Small intestine (tissue), 7 donors: Measurements from ENCODE around the gene WDR59. TPM values are rescaled to one million over a fixed set of nuclear protein-coding genes. Genes with fewer than 3 reads are reported as not detected.

Experiments
- DNase-seq, 2 donors: peaks; one replicate each; pipeline versions ENCODE4 v3.0.0 to v3.0.0-alpha.2; 2013
- FAIRE-seq: peaks from 2 replicates; lab custom pipeline; 2012; peaks lifted over from hg19 to GRCh38; lab: Jason Lieb, UNC
- H3K27ac ChIP-seq, 3 donors: one replicate each; pipeline ENCODE4 v1.5.1; 2013; ENCODE audit warnings: low read length in 2 of 3, mild to moderate bottlenecking in 2 of 3, control low read depth in 1 of 3, inconsistent platforms in 1 of 3, low read depth in 1 of 3, moderate library complexity in 1 of 3
- H3K27me3 ChIP-seq, 3 donors: one replicate each; pipeline ENCODE4 v1.6.1; 2013; ENCODE audit warnings: low read length in 3 of 3, inconsistent platforms in 1 of 3; ENCODE audit not compliant: control insufficient read depth in 3 of 3, insufficient read depth in 3 of 3
- H3K36me3 ChIP-seq, 3 donors: one replicate each; pipeline ENCODE4 v1.6.1; 2013; ENCODE audit warnings: low read length in 3 of 3, inconsistent platforms in 1 of 3, low read depth in 1 of 3, mild to moderate bottlenecking in 1 of 3, moderate library complexity in 1 of 3; ENCODE audit not compliant: control insufficient read depth in 3 of 3, insufficient read depth in 2 of 3
- H3K4me1 ChIP-seq, 3 donors: one replicate each; pipeline ENCODE4 v1.6.1; 2013; ENCODE audit warnings: low read length in 2 of 3, inconsistent platforms in 1 of 3, low read depth in 1 of 3, mild to moderate bottlenecking in 1 of 3, moderate library complexity in 1 of 3; ENCODE audit not compliant: control insufficient read depth in 3 of 3, insufficient read depth in 2 of 3
- H3K4me3 ChIP-seq, 3 donors: one replicate each; pipeline ENCODE4 v1.5.1; 2013; ENCODE audit warnings: low read length in 3 of 3, control low read depth in 1 of 3, inconsistent platforms in 1 of 3, low read depth in 1 of 3, mild to moderate bottlenecking in 1 of 3, moderate library complexity in 1 of 3
- H3K9me3 ChIP-seq, 2 donors: one replicate each; pipeline ENCODE4 v1.6.1; 2013; ENCODE audit warnings: low read depth in 1 of 2, low read length in 1 of 2; ENCODE audit not compliant: control insufficient read depth in 2 of 2, insufficient read depth in 1 of 2
- WGBS, 3 donors: extraction: QIAGEN DNeasy Blood & Tissue Kit; methylation state at CpG; one replicate each; pipeline ENCODE4 v1.1.7; 2013; 5-methylcytosine and 5-hydroxymethylcytosine counted together
- polyA plus RNA-seq, 4 donors: library from polyadenylated mRNA; stranded (reverse) in 3 of 4; unstranded in 1 of 4; fragments of 200-250 nt in 3 of 4; fragments of 120-200 nt in 1 of 4; gene quantifications; one replicate each; pipeline versions ENCODE4 v1.2.1 to v1.2.3, GENCODE V29; 2013
- donor health status: healthy with polysubstance abuse.
- donor health status: control.
- donor health status: control.
- donor health status: Bipolar disorder and iron deficiency.
- donor health status: healthy.

WDR59 gene
- polyA plus RNA-seq, 4 donors: 13.9 to 68.9 (median 25.2) TPM

- peaks cover 0 to 12% of the 10 kb centered on the region in 2 donors for H3K9me3 ChIP-seq
- no peak for FAIRE-seq
- DNase-seq: no peak
- no peaks in the 10 kb centered on the region for H3K27me3 ChIP-seq
- H3K36me3 ChIP-seq: peaks cover 6 to 31% (median 15%) of the 10 kb centered on the region in 3 donors
- H3K27ac ChIP-seq: no peak overlapping the region
- no peak overlapping the region for H3K4me3 ChIP-seq
- H3K4me1 ChIP-seq: no peaks in the 10 kb centered on the region
- WGBS, 3 donors: 90 to 96% (median 91%) methylated on average over 1 of the region's 1 CpG
These were observed 81.8 kb downstream of the WDR59 start for GRCh38 chr16:74903120-74903519.

- 88 to 95% (median 94%) methylated on average over 5 of the region's 5 CpGs for WGBS, 3 donors
- DNase-seq: no peak
- no peak for FAIRE-seq
- Histone ChIP-seq H3K4me3 (no peak overlapping the region), H3K27me3 (no peaks in the 10 kb centered on the region), H3K9me3 (peaks cover 0 to 7% of the 10 kb centered on the region in 2 donors), H3K27ac (no peak overlapping the region), H3K36me3 (peaks cover 4 to 28% (median 10%) of the 10 kb centered on the region in 3 donors), H3K4me1 (no peaks in the 10 kb centered on the region)
These were observed 82.8 kb downstream of the WDR59 start for GRCh38 chr16:74902161-74902560.

GRCh38 chr16:74901606-74902005 is 83.3 kb downstream of the WDR59 start:
- no peak for DNase-seq
- peaks cover 4 to 29% (median 10%) of the 10 kb centered on the region in 3 donors for H3K36me3 ChIP-seq
- no peaks in the 10 kb centered on the region for H3K4me1 ChIP-seq
- 85 to 91% (median 85%) methylated on average over 4 of the region's 4 CpGs for WGBS, 3 donors
- no peaks in the 10 kb centered on the region for H3K27me3 ChIP-seq
- no peak overlapping the region for H3K4me3 ChIP-seq
- H3K27ac ChIP-seq: no peak overlapping the region
- no peak for FAIRE-seq
- peaks cover 0 to 3% of the 10 kb centered on the region in 2 donors for H3K9me3 ChIP-seq

DNA sequence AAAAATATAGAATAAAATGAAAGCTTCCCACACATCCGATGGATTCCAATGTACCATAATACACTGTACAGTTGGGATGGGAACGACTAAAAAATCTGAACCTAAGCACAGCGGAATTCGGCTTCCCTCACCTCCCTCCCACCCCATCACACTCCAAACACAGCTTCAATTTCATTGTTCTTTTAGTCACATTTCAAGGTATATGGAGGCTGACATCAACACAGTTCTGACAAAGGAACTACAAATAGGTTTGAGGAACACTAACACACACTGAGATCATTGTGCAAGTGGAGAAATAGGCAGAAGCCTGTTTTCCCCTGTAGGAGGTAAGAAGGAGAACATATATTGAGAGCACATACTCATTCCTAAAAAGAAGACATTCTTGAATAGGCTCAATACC is 85.1 kb downstream of the WDR59 start:
- Histone ChIP-seq H3K27ac (no peak overlapping the region), H3K9me3 (no peaks in the 10 kb centered on the region), H3K4me3 (no peak overlapping the region), H3K36me3 (peaks cover 4 to 28% (median 13%) of the 10 kb centered on the region in 3 donors), H3K4me1 (no peaks in the 10 kb centered on the region), H3K27me3 (no peaks in the 10 kb centered on the region)
- FAIRE-seq (no peak), DNase-seq (no peak)
- 97 to 98% (median 97%) methylated on average over 4 of the region's 4 CpGs for WGBS, 3 donors

GRCh38 chr16:74898659-74899058 is 86.3 kb downstream of the WDR59 start:
- no peaks in the 10 kb centered on the region for H3K4me1 ChIP-seq
- DNase-seq: no peak
- H3K4me3 ChIP-seq: no peak overlapping the region
- H3K9me3 ChIP-seq: no peaks in the 10 kb centered on the region
- WGBS, 3 donors: 94 to 98% (median 95%) methylated on average over 8 of the region's 8 CpGs
- H3K27me3 ChIP-seq: no peaks in the 10 kb centered on the region
- peaks cover 4 to 25% (median 13%) of the 10 kb centered on the region in 3 donors for H3K36me3 ChIP-seq
- no peak overlapping the region for H3K27ac ChIP-seq
- no peak for FAIRE-seq

DNA sequence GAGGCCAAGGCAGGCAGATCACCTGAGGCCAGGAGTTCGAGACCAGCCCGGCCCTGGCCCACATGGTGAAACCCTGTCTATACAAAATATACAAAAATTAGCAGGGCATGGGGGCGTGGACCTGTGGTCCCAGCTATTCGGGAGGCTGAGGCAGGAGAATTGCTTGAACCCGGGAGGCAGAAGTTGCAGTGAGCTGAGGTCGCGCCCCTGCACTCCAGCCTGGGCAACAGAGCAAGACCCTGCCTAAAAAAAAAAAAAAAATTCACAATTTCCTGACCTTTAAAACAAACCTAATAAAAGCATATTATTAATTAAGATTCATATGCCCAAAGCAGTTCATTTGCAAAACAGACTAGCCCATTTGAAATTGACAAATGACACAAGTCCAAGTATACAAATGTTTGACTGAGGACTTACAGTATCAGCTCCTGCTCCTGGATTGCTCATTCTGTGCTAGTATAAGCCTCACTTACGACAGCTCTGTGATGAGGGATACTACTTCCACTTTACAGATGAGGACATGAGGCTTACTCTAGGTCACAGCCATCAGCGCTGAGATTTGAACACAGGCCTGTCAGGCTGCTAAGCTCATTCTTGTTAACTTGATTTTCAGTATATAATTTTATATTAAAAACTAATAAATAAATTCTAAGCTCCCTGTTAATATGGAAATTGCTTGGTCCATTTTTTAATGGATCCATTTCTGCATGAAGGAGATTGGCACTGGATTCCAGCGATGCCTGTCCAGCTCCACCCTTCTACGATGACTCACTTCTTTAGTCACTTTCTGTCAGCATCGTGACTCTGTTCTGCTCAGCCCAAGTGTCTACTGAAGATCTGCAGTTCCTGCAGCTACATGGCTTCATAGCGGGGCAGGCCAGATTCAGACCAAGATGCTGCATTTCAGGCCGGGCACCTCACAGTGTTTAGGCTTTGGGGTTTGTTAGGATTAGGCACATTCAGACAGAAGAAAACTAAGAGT is 88.2 kb downstream of the WDR59 start:
- no peak for FAIRE-seq
- Histone ChIP-seq H3K4me1 (no peaks in the 10 kb centered on the region), H3K27me3 (no peaks in the 10 kb centered on the region), H3K27ac (no peak overlapping the region), H3K9me3 (no peaks in the 10 kb centered on the region), H3K4me3 (no peak overlapping the region), H3K36me3 (peaks cover 10 to 30% (median 16%) of the 10 kb centered on the region in 3 donors)
- peak in 1 of 2 donors; percentile 25 for DNase-seq
- 88 to 93% (median 91%) methylated on average over 14 of the region's 14 CpGs for WGBS, 3 donors

DNA sequence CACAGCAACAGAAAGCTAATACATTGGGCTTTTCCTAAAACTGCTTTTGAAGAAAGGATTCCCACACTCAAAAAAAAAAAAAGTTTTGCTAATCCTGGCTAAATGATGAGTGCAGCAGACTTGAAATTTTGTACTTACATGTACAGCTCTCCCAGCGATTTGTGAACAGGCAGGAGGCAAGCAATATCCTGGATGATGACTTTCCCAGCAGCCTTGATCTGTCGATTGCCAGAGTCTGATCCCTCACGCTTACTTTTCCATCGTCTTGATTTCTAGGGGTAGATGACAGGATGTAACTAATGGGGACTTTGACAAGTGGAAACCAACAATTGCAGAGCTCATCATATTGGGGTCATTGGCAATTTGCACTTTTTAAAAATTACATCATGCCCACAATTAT is 91.4 kb downstream of the WDR59 start:
- H3K9me3 ChIP-seq: no peaks in the 10 kb centered on the region
- H3K27ac ChIP-seq: no peak overlapping the region
- DNase-seq (no peak), FAIRE-seq (no peak)
- H3K4me1 ChIP-seq: peaks cover 0 to 2% (median 0%) of the 10 kb centered on the region in 3 donors
- no peaks in the 10 kb centered on the region for H3K27me3 ChIP-seq
- H3K36me3 ChIP-seq: peaks cover 12 to 32% (median 18%) of the 10 kb centered on the region in 3 donors
- H3K4me3 ChIP-seq: no peak overlapping the region
- WGBS, 3 donors: 87 to 94% (median 92%) methylated on average over 4 of the region's 4 CpGs

DNA sequence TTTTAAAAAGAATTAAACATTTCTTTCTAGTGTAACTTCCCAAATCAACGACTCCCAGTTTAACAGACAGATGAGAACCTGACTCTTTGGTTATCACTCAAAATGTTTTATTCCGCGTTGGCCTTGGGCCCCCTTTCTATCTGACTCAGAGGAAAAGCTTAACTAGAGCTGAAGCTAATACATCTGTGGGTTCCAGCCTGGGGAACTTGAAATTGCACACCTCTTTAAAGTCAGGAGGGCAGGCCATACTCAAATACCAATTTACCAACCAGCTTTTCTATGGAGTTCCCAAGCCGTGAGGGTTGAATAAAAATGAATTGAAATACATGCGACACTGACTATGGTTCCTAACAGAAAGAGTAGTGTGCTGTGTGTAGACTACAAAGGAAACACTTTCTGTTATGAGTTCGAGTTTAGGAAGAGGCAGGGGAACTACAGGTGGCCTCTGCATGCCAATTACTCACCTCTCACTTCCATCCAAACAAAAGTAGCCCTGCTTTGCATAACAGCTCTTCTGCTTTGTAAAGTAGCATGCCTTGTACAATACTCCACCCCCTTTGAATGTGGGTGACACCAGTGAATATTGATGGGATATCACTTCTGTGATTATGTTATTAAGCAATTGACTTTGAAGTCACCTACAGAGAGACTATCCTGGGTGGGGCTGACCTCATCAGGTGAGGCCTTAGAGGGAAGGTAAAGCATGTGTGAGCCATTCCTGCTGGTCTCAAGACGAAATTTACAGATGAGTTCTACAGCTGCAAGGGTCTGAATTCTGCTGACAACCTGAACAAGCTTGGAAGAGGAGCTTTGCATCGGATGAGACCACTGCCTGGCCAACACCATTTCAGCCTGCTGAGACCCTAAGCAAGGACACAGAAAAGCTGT is 92.1 kb downstream of the WDR59 start:
- peaks cover 0 to 2% (median 0%) of the 10 kb centered on the region in 3 donors for H3K4me1 ChIP-seq
- H3K4me3 ChIP-seq: no peak overlapping the region
- WGBS, 3 donors: 78 to 85% (median 81%) methylated on average over 8 of the region's 8 CpGs
- DNase-seq: no peak
- H3K27me3 ChIP-seq: no peaks in the 10 kb centered on the region
- H3K36me3 ChIP-seq: peaks cover 14 to 35% (median 21%) of the 10 kb centered on the region in 3 donors
- no peak for FAIRE-seq
- no peaks in the 10 kb centered on the region for H3K9me3 ChIP-seq
- peak overlapping the region in 1 of 3 donors; percentile 19 for H3K27ac ChIP-seq
